NCI-H524 (cell line): Measurements from ENCODE around the gene PRR5.
A peak's percentile ranks its signal among the peaks of the same experiment; 100 is the strongest.

ENCODE experiments used
- DNase-seq, 2 experiments: peaks; one replicate each; lab custom pipeline; 2025; lab: John Stamatoyannopoulos, UW

Gene PRR5

DNA sequence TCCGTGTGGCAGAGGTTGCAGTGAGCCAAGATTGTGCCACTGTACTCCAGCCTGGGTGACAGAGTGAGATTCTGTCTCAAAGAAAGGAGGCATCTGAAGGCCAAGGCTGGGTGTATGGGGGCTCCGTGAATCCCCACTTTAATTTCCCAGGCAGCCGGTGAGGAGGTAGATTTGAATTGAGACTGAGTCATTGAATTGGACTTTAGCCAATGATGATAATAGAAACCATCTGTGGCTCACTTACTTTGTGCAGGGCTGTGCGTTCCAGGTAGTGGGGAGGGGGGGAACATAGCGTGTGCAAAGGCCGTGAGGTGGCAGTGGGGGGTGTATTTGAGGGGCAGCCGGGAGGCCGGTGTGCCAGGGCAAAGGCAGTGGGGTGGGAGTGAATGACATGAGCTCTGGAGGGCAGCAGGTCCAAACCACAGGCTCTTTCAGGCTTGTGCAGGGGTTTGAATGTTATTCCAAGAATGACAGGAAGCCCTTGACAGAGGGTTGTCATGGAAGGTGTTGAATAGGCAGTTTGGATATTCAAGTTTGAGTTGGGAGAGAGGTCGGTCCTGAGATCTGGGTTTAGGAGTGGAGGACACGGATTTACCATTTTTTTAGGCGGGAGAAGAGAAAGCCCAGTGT, 56.5 kb downstream of the PRR5 start:
- peak; percentile 51 to 72 for DNase-seq

DNA sequence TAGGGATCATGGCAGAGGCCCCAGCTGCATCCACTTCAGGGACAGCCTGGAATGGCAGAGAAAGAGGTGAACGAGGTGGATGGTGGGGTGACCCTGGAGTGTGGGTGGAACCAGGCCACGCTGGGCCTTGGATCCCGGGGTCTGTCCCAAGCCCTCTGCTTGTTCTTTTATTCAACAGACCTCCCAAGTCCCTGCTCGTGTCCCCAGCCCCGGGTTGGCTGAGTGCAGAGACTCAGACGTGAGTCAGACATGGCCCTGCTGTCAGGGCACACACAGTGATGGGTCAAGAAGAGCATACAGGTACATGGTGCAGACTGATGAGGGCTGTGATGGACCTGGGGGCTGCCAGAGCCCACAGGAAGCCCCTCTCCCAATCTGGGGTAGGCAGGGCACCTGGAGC, 57.0 kb downstream of the PRR5 start:
- no peak for DNase-seq

DNA sequence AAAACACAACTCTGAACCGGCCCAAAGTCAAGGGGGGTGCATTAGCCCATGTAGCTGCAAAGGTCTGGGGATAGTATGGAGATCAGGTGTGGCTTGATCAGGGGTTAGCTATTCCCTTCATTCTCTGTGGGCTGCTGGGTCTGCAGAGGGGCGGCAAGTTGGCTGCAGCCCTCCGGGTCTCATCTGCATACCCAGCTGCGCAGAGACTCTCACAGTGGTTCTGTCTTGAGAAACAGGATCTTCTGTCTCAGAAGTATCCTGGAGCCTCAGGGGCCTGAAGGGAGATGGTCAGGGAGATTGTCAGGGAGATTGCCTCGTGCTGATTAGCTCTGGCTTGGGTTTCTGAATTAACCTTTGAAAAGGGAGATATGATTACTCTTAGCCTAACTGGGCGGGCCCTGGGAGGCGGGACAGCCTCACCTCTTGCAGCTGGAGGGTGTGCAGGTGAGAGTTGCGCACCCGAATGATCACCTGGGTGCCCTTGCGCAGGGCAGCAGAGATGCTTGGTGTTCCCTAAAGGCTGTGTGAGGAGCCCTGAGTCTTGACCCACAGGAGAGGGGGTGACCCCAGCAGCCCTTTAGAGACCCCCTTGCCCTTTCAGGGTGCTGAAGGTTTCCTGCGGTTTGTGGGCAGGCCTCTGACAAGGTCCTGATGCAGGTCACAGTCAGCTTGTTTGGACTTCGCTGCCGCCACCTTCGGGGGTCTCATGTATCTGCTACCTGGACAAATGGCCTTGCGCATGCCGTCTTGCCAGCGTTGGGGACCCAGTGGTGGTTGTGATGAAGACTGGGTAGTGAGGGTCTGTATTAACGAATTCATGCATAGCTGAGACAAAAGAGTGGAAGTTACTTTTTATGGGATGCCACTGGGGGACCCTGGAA, 57.7 kb downstream of the PRR5 start:
- DNase-seq = no peak

DNA sequence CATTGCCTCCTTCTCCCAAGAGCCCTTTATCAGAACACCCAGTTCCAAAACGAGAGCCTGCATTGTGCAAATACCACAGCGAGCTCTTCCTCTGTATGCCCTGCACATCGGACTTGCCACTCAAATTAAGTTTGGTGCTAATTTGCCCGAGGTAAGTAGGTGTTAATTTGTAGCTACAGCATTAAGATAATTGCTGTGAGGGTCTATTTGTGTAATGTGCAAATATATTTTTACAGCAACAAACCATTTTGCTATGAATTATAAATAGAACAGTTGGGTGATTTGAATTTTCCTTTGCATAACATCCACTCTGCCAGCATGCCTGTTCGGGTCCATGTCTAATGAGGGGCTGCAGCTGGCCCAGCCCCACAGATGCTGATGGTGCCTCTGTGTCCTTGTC, 58.5 kb downstream of the PRR5 start:
- no peak for DNase-seq

DNA sequence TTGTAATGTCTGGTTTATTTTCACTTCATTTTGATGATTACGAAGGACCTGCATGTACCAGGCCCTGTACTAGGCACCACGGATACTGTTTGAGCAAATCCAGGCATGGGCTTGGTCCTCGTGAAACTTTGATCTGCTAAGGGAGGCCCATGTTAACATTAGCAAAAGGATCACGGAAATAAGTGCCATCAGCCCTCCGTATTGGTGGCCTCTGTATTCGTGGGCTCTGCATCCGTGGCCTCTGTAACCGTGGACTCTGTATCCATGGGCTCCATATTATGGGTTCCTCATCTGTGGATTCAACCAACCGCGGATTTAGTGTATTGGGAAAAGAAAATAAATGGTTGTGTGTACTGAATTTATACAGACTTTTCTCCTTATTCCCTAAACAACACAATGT, 59.0 kb downstream of the PRR5 start:
- DNase-seq = no peak

DNA sequence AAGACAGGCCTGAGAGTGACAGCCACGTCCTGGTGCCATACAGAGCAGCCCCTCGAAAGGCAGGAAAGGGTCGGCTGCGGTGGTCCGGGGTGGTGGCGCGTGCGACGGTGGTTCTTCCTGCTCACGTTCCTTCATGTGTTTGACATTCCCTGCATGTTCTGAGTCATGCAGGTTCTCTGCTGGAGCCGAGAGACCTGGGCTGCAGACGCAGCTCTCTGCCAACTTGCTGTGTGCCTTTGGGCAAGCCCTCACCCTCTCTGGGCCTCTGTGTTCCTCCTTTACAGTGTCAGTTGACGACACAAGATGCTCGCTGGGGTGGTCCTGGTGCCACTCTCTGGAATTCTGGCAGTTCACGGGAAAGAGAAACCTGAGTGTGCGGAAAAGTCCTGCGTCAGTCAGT, 62.4 kb downstream of the PRR5 start:
- DNase-seq = no peak

DNA sequence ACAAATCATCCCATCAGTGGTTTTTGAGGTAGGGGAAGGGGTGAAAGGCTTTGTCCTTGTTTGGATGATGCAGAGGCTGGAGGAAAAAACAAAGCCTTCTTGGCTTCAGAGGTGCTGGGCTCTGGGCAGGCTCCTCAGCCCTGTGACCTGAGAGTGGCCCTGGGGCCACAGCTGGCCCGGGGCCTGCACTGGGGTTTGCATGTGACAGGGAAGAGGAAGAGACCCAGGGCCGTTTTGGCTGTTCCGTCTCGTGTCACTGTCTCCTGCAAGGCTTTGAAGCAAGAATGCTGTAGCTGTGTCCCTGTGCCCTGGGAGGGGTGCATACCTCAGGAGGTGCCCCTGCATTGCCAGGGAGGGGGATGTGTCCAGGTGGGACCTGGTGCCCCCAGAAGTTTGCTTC, 63.0 kb downstream of the PRR5 start:
- DNase-seq = no peak

DNA sequence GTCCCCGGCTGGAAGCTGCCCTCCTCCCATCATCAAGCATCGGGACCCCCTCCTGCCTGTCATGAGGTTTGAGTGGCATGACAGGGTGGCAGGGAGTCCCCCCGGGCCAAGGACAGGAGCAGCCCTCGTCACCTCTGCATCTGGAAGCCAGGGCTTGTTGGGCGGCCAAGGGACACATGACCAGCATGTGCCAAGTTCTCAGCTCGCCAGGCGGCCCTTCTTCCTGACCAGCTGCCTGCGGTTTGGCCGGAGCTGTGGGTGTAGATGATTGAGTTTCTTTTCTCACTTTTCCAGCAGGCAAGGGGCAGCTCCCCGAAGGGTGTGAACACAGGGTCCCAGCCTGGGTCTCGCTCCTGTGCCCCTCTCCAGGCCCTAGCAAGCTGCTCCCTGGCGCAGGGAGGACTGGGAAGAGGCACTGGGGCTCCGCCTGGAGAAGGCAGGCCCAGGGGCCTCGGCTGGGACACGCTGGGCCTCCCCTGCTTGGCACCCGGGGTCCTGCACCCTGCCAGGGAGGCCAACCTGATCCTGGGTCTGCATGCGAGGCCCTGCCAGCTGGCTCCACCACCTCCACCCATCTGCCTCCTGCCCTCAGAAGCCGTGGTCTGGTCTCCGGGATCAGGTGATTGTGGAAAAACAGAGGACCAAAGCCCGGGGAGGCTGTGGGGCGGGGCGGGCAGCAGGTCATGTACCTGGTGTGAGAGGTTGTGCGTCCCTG, 63.7 kb downstream of the PRR5 start:
- DNase-seq = no peak

DNA sequence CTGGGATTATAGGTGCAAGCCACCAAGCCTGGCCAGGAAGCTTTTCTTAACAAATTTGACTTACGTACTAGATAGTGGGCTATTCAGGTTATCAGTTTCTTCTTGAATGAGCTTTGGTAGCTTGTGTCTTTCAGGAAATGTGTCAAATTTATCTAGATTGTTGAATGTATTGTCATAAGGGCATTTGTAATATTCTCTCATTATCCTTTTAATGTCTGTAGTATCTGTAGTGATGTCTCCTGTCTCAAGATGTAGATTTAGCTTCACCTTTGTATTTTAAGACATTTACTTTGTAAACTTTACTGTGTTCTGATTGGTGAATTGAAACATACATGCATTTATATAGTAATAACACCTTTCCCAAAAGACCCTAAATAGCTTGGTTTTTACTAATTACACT, 71.1 kb downstream of the PRR5 start:
- no peak for DNase-seq

DNA sequence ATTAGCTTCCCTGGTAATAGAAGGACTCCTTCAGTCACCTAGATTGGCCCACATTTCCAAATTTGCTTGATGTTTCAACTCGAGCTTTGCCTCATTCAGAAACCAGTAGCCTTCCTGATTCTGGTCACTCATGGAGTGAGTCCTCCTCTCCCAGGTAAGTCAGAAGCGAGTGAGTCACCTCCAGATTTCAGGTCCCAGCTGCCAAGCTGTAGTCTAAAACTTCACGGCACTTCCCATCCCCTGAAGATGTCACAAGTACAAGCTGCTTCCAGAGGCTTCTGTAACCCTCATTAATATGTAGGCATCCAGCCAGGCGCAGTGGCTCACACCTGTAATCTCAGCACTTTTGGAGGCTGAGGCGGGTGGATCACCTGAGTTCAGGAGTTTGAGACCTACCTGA, 73.9 kb downstream of the PRR5 start:
- DNase-seq = no peak

DNA sequence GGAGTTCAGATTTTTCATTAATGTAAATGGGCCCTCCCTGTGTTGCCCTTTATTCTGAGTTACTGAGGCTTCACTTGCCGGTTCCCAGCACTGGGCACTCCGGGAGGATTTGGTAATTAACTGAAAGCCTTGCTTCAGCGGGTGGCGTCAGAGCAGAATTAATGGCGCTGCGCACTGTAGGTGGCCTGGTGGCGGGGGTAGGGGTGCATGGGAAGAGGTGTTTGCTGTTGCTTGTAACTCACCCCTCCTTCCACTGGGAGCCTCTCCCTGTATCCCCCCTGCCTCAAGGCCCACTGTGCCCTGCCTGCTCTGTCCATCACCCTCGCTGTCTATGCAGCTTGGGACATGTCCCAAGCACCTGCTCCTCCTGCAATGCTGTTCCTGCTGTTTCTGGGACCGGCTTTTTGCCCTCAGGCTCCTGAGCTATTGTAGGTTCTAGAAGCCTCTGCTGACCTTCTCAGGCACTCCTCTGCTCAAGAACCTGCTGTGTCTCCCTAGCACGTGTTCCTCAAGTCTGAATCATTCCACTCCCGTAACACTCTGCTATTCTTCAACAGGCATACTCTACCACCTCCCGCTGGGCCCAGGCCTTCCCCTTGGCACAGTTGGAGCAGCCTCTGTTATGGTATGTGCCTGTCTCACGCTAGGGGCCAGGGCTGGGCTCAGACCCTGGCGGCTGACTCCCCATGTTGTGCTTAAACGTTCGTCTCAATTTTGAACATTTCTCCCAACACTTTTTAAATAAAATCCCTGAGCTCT, 74.8 kb downstream of the PRR5 start:
- no peak for DNase-seq

DNA sequence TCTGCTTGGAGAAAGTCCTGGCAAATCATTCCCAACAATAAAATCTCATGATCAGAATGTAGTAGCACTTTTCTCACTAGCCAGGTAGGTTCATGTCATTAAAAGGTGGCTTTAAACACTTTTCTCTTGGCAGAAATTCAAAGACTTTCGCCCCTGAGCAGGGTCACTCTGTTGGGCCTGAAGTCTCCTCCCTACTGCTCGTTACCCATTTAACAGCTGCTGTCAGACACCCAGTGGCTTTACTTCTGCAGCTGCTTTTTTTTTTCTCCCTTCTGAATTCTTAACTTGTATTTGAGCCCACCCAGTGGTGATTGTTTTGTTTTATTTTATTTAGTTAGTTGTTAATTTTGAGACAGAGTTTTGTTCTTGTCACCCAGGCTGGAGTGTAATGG, 75.4 kb downstream of the PRR5 start:
- DNase-seq = no peak

DNA sequence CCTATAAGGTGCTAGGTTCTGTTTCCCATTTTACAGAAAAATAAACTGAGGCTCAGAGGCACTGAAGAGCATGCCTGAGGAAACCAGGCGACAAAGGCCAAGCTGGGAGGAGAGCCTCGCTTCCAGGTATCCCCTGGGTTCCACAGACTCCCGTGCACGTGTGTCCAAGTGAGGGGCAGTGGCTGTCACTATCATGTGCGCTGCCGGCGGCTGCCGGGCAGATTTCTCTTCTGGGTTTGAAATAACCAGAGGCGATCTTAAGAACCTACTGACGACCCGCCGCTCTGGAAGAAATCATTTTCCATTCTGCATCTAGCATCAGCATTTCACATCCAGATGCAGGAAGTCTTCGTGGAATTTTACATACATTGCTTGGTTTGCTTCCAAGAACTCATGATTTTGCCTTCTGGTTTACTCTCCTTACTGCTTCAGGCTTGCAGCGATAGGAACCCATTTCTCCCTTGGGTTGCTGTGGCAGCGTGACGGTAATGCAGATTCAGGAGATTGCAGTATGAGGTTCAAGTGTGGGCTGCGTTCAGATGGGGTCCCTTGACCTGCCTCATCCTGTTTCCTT, 79.0 kb downstream of the PRR5 start:
- no peak for DNase-seq

DNA sequence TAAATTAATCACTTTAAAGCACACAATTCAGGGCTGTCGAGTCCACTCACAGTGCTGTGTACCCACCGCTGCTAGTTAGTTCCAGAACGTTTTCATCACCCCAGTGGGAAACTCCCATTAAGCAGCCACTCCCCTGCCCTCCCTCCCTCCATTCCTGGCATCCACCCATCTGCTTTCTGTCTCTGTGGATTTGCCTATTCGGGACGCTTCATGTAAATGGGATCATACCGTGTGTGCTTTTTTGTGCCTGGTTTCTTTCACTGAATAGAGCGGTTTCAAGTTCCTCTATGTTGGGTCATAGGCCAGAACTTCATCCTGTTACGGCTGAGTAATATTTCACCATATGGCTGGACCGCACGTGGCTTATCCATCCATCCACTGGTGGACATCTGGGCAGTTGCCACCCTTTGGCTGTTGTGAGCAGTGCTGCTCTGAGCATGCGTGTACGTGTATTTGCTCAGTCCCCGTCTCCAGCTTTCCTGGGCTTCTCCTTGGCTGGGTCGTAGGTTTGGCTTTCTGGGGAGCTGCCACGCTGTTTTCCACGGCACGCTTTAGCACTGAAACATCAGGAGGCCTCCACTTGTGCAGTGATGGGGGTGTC, 80.5 kb downstream of the PRR5 start:
- peak in 1 of 2 experiments; percentile 22 for DNase-seq

DNA sequence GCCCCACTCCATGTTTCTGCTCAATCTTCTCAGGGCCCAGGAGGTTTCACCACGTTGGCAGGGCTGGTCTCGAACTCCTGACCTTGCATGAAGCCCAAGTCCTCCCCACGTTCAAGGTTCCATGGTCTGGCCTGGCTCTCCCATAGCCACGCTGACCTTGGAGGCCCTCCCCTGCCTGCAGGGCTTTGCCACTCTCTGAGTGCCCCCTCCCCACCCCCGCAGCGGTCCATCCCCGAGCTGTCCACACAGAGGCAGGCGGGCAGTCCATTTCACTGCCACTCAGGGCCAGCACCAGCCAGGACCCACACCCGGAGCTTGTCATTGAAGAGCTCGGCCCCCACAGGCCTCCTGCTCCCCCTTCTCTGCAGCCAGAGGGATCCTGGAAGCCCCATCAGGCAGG, 81.1 kb downstream of the PRR5 start:
- no peak for DNase-seq

DNA sequence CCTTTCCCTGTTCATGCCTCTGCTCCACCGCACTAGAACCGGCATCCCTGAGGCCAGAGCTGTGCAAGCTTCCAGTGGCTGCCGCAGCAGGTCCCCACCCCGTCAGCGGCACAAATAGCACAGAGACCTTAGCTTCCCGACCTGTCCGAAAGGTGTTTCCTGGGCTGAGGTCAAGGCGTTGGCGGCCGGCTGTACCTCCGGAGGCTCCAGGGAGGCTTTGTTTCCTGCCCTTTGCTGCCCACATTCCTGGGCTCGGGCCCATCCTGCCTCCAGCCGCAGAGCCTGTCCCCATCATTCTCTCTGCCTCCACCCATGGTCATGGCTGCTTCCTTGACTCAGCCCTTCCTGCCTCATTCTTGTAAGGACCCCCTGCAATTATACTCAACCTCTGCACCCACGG, 81.6 kb downstream of the PRR5 start:
- DNase-seq = no peak

DNA sequence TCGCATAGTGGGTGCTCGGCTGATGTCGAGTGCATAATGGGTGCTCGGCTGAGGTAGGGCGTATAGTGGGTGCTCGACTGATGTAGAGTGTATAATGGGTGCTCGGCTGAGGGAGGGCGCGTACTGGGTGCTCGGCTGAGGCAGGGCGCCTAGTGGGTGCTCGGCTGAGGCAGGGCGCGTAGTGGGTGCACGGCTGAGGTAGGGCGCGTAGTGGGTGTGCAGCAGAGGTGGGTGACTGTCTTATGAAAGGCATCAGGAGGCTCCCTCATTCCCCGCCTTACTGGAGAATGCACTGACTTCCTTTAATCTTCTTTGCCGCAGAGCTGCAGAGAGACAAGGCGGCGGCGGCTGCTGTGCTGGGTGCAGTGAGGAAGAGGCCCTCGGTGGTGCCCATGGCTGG, 84.1 kb downstream of the PRR5 start:
- no peak for DNase-seq

DNA sequence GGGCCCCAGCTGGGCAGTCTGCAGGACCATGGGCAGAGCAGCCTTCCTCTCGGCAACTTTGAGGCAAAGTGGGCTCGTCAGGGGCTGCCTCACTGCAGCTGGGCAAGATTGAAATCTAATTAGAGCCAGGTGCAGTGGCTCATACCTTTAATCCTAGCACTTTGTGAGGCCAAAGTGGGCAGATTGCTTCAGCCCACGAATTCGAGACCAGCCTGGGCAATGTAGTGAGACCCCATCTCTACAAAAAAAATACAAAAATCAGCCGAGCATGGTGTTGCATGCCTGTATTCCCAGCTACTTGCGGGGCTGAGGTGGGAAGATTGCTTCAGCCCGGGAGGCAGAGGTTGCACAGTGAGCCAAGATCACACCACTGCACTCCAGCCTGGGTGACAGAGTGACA, 84.6 kb downstream of the PRR5 start:
- no peak for DNase-seq
